ENCODE data around the gene TP73.

- TF ChIP-seq EZH2 (IDR thresholded peaks at IDR 0.05), result no peak
- no peak for TF ChIP-seq SIN3A (IDR thresholded peaks at IDR 0.05; ENCODE audit: low read depth)
- no peak for TF ChIP-seq MAX (IDR thresholded peaks at IDR 0.05)
- TF ChIP-seq EZH2phosphoT487 (IDR thresholded peaks at IDR 0.05; ENCODE audit: borderline replicate concordance), result no peak
- no peak for TF ChIP-seq CTCF (IDR thresholded peaks at IDR 0.05 in 2 of 3, conservative IDR thresholded peaks at IDR 0.05 in 1 of 3; ENCODE audit: borderline replicate concordance in 1 of 3, insufficient read depth in 1 of 3, low read depth in 2 of 3, low read length in 2 of 3)
- no peak for TF ChIP-seq ZBTB33 (IDR thresholded peaks at IDR 0.05; ENCODE audit: extremely low read depth, insufficient replicate concordance, low read length)
- no peak for TF ChIP-seq POLR2AphosphoS5 (IDR thresholded peaks at IDR 0.05; ENCODE audit: low read depth, low read length)
Measured at GRCh38 chr1:3607703-3608065, 44.6 kb upstream of the TP73 start.
